Tibial nerve (tissue), 3 donors: ENCODE results near the gene USP5.

ENCODE experiments used
- POLR2A ChIP-seq, 2 donors: fragments of 450-650 bp; IDR thresholded peaks; one replicate each; pipeline ENCODE4 v1.6.1; 2017; ENCODE audit warnings: antibody characterized with exemption in 2 of 2, mild to moderate bottlenecking in 2 of 2, moderate library complexity in 2 of 2
- TF ChIP-seq, protein P1 (sequence below), 5 experiments: fragments of 200-600 bp in 3 of 5; fragments of 450-650 bp in 2 of 5; sonication (generic) in 3 of 5; IDR thresholded peaks; one replicate each; pipeline ENCODE4 v1.5.1; 2016 to 2019; ENCODE audit warnings: antibody characterized with exemption in 5 of 5, mild to moderate bottlenecking in 3 of 5, moderate library complexity in 2 of 5

DNA sequence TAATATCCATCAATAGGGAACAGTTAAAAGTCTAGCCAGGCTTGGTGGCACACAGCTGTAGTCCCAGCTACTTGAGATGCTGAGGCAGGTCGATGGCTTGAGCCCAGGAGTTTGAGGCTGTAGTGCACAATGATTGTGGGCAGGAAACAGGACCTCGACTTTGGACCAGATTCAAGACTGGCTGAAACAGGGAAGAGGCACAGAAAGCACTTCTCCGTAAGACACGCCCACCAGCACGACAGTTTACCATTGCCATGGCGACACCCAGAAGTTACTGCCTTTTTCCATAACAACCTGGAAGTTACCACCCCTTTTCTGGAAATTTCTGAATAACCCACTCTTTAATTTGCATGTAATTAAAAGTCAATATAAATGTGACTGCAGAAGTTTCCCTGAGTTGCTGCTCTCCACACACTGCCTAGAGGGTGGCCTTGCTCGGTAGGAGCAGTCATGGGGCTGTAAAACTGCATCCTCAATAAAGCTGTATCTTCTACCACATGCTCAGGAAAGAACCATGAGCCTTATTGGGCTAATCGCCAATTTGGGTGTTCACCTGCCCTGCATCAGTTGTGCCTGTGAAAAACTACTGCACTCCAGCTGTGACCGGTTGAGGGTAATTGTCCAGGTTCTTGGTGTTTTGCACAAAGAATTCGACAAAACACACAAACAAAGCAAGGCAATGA, 48.0 kb downstream of the USP5 start:
- TF ChIP-seq, protein P1, sequence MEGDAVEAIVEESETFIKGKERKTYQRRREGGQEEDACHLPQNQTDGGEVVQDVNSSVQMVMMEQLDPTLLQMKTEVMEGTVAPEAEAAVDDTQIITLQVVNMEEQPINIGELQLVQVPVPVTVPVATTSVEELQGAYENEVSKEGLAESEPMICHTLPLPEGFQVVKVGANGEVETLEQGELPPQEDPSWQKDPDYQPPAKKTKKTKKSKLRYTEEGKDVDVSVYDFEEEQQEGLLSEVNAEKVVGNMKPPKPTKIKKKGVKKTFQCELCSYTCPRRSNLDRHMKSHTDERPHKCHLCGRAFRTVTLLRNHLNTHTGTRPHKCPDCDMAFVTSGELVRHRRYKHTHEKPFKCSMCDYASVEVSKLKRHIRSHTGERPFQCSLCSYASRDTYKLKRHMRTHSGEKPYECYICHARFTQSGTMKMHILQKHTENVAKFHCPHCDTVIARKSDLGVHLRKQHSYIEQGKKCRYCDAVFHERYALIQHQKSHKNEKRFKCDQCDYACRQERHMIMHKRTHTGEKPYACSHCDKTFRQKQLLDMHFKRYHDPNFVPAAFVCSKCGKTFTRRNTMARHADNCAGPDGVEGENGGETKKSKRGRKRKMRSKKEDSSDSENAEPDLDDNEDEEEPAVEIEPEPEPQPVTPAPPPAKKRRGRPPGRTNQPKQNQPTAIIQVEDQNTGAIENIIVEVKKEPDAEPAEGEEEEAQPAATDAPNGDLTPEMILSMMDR (IDR thresholded peaks at IDR 0.05) = no peak
- no peak for TF ChIP-seq POLR2A (IDR thresholded peaks at IDR 0.05)
